ENCODE measurements around the gene TTC9B.

Gene TTC9B

GRCh38 chr19:40241125-40241808 is 23.1 kb upstream of the TTC9B start:
- H3K79me2 ChIP-seq (ENCODE audit: control insufficient read depth, insufficient read depth, low read length, poor library complexity), result no peaks in the 10 kb centered on the region
- no peak overlapping the region for H3K18ac ChIP-seq (ENCODE audit: low read length)
- no peak overlapping the region for H3K4me2 ChIP-seq (ENCODE audit: low read length)
- no peak overlapping the region for H3K14ac ChIP-seq (ENCODE audit: low read length)
- H3K9ac ChIP-seq (ENCODE audit: low read length), result no peak overlapping the region
- no peak for DNase-seq
- peaks cover 52 to 53% of the 10 kb centered on the region in 2 experiments for H3K36me3 ChIP-seq (ENCODE audit: control insufficient read depth in 1 of 2, insufficient read depth in 2 of 2, low read length in 2 of 2)
- no peak overlapping the region for H2BK5ac ChIP-seq (ENCODE audit: low read depth, low read length, poor library complexity)
- H2AFZ ChIP-seq (ENCODE audit: insufficient read depth, low read length, poor library complexity), result no peak overlapping the region
- no peaks in the 10 kb centered on the region for H3K79me1 ChIP-seq (ENCODE audit: low read length)
- H3K4me3 ChIP-seq (ENCODE audit: low read depth, low read length), result no peak overlapping the region
- H3K4me1 ChIP-seq (ENCODE audit: control insufficient read depth in 1 of 2, insufficient read depth in 2 of 2, low read length in 2 of 2), result no peaks in the 10 kb centered on the region
- H3K9me3 ChIP-seq (ENCODE audit: insufficient read depth, low read depth, low read length), result no peaks in the 10 kb centered on the region
- no peak overlapping the region for H4K12ac ChIP-seq (ENCODE audit: low read depth, low read length)
- no peak overlapping the region for H3K23ac ChIP-seq (ENCODE audit: low read length)
- H2BK12ac ChIP-seq (ENCODE audit: low read length), result no peak overlapping the region
- no peak overlapping the region for H2BK120ac ChIP-seq (ENCODE audit: insufficient read depth, low read length, poor library complexity)
- H3K27me3 ChIP-seq (ENCODE audit: insufficient read depth, low read length), result no peaks in the 10 kb centered on the region
- no peak overlapping the region for H4K91ac ChIP-seq (ENCODE audit: low read depth, low read length)
- no peak overlapping the region for H4K8ac ChIP-seq (ENCODE audit: low read depth, low read length)
- WGBS (ENCODE audit: extremely low coverage, insufficient coverage, insufficient read length), result no CpG with 5 or more reads among the region's 12 CpGs
- no peak overlapping the region for H3K4ac ChIP-seq (ENCODE audit: low read depth, low read length)
- no peak overlapping the region for H3K27ac ChIP-seq (ENCODE audit: low read depth, low read length)
- H2AK5ac ChIP-seq (ENCODE audit: low read length), result no peak overlapping the region

GRCh38 chr19:40240332-40240731 is 22.1 kb upstream of the TTC9B start:
- no peak overlapping the region for H3K27ac ChIP-seq (ENCODE audit: low read depth, low read length)
- no peak overlapping the region for H3K4me2 ChIP-seq (ENCODE audit: low read length)
- no peak overlapping the region for H4K12ac ChIP-seq (ENCODE audit: low read depth, low read length)
- H2AK5ac ChIP-seq (ENCODE audit: low read length), result no peak overlapping the region
- H3K4ac ChIP-seq (ENCODE audit: low read depth, low read length), result no peak overlapping the region
- H2BK5ac ChIP-seq (ENCODE audit: low read depth, low read length, poor library complexity), result no peak overlapping the region
- no peaks in the 10 kb centered on the region for H3K9me3 ChIP-seq (ENCODE audit: insufficient read depth, low read depth, low read length)
- H3K79me2 ChIP-seq (ENCODE audit: control insufficient read depth, insufficient read depth, low read length, poor library complexity), result no peaks in the 10 kb centered on the region
- H3K9ac ChIP-seq (ENCODE audit: low read length), result no peak overlapping the region
- H3K18ac ChIP-seq (ENCODE audit: low read length), result no peak overlapping the region
- no peak overlapping the region for H2BK120ac ChIP-seq (ENCODE audit: insufficient read depth, low read length, poor library complexity)
- H3K36me3 ChIP-seq (ENCODE audit: control insufficient read depth in 1 of 2, insufficient read depth in 2 of 2, low read length in 2 of 2), result peaks cover 59 to 62% of the 10 kb centered on the region in 2 experiments
- DNase-seq, result no peak
- H3K4me1 ChIP-seq (ENCODE audit: control insufficient read depth in 1 of 2, insufficient read depth in 2 of 2, low read length in 2 of 2), result no peaks in the 10 kb centered on the region
- H3K14ac ChIP-seq (ENCODE audit: low read length), result no peak overlapping the region
- no peak overlapping the region for H3K23ac ChIP-seq (ENCODE audit: low read length)
- peak overlapping the region; percentile 4 for H3K4me3 ChIP-seq (ENCODE audit: low read depth, low read length)
- H3K79me1 ChIP-seq (ENCODE audit: low read length), result no peaks in the 10 kb centered on the region
- no CpG with 5 or more reads among the region's 6 CpGs for WGBS (ENCODE audit: extremely low coverage, insufficient coverage, insufficient read length)
- no peaks in the 10 kb centered on the region for H3K27me3 ChIP-seq (ENCODE audit: insufficient read depth, low read length)
- no peak overlapping the region for H4K8ac ChIP-seq (ENCODE audit: low read depth, low read length)
- H2BK12ac ChIP-seq (ENCODE audit: low read length), result no peak overlapping the region
- H4K91ac ChIP-seq (ENCODE audit: low read depth, low read length), result no peak overlapping the region
- H2AFZ ChIP-seq (ENCODE audit: insufficient read depth, low read length, poor library complexity), result no peak overlapping the region

GRCh38 chr19:40239415-40240226 is 21.4 kb upstream of the TTC9B start:
- Histone ChIP-seq H2BK5ac (ENCODE audit: low read depth, low read length, poor library complexity) (no peak overlapping the region), H3K27me3 (ENCODE audit: insufficient read depth, low read length) (no peaks in the 10 kb centered on the region), H3K14ac (ENCODE audit: low read length) (no peak overlapping the region), H4K91ac (ENCODE audit: low read depth, low read length) (no peak overlapping the region), H3K79me1 (ENCODE audit: low read length) (no peaks in the 10 kb centered on the region), H3K4me2 (ENCODE audit: low read length) (no peak overlapping the region), H2AFZ (ENCODE audit: insufficient read depth, low read length, poor library complexity) (no peak overlapping the region), H3K9me3 (ENCODE audit: insufficient read depth, low read depth, low read length) (peaks cover 2% of the 10 kb centered on the region), H3K27ac (ENCODE audit: low read depth, low read length) (no peak overlapping the region), H3K36me3 (ENCODE audit: control insufficient read depth in 1 of 2, insufficient read depth in 2 of 2, low read length in 2 of 2) (peaks cover 66 to 69% of the 10 kb centered on the region in 2 experiments), H3K9ac (ENCODE audit: low read length) (no peak overlapping the region), H3K4me1 (ENCODE audit: control insufficient read depth in 1 of 2, insufficient read depth in 2 of 2, low read length in 2 of 2) (no peaks in the 10 kb centered on the region), H4K12ac (ENCODE audit: low read depth, low read length) (no peak overlapping the region), H4K8ac (ENCODE audit: low read depth, low read length) (no peak overlapping the region), H3K18ac (ENCODE audit: low read length) (no peak overlapping the region), H3K23ac (ENCODE audit: low read length) (no peak overlapping the region), H2BK12ac (ENCODE audit: low read length) (no peak overlapping the region), H2BK120ac (ENCODE audit: insufficient read depth, low read length, poor library complexity) (no peak overlapping the region), H3K4me3 (ENCODE audit: low read depth, low read length) (no peak overlapping the region), H3K4ac (ENCODE audit: low read depth, low read length) (no peak overlapping the region), H2AK5ac (ENCODE audit: low read length) (no peak overlapping the region), H3K79me2 (ENCODE audit: control insufficient read depth, insufficient read depth, low read length, poor library complexity) (no peaks in the 10 kb centered on the region)
- no CpG with 5 or more reads among the region's 12 CpGs for WGBS (ENCODE audit: extremely low coverage, insufficient coverage, insufficient read length)
- DNase-seq, result no peak

- H3K18ac ChIP-seq (ENCODE audit: low read length), result no peak overlapping the region
- no peak overlapping the region for H4K8ac ChIP-seq (ENCODE audit: low read depth, low read length)
- H3K36me3 ChIP-seq (ENCODE audit: control insufficient read depth in 1 of 2, insufficient read depth in 2 of 2, low read length in 2 of 2), result peaks cover 74 to 76% of the 10 kb centered on the region in 2 experiments
- no peak overlapping the region for H2AFZ ChIP-seq (ENCODE audit: insufficient read depth, low read length, poor library complexity)
- H2BK5ac ChIP-seq (ENCODE audit: low read depth, low read length, poor library complexity), result no peak overlapping the region
- no peak overlapping the region for H3K23ac ChIP-seq (ENCODE audit: low read length)
- DNase-seq, result no peak
- no peaks in the 10 kb centered on the region for H3K4me1 ChIP-seq (ENCODE audit: control insufficient read depth in 1 of 2, insufficient read depth in 2 of 2, low read length in 2 of 2)
- no CpG with 5 or more reads among the region's 9 CpGs for WGBS (ENCODE audit: extremely low coverage, insufficient coverage, insufficient read length)
- H3K4me3 ChIP-seq (ENCODE audit: low read depth, low read length), result no peak overlapping the region
- H3K27me3 ChIP-seq (ENCODE audit: insufficient read depth, low read length), result no peaks in the 10 kb centered on the region
- H3K79me1 ChIP-seq (ENCODE audit: low read length), result no peaks in the 10 kb centered on the region
- no peak overlapping the region for H2AK5ac ChIP-seq (ENCODE audit: low read length)
- H3K79me2 ChIP-seq (ENCODE audit: control insufficient read depth, insufficient read depth, low read length, poor library complexity), result no peaks in the 10 kb centered on the region
- H3K27ac ChIP-seq (ENCODE audit: low read depth, low read length), result no peak overlapping the region
- H3K9me3 ChIP-seq (ENCODE audit: insufficient read depth, low read depth, low read length), result peaks cover 2% of the 10 kb centered on the region
- no peak overlapping the region for H2BK12ac ChIP-seq (ENCODE audit: low read length)
- H3K4ac ChIP-seq (ENCODE audit: low read depth, low read length), result no peak overlapping the region
- H4K12ac ChIP-seq (ENCODE audit: low read depth, low read length), result no peak overlapping the region
- no peak overlapping the region for H3K4me2 ChIP-seq (ENCODE audit: low read length)
- no peak overlapping the region for H3K14ac ChIP-seq (ENCODE audit: low read length)
- no peak overlapping the region for H3K9ac ChIP-seq (ENCODE audit: low read length)
- no peak overlapping the region for H2BK120ac ChIP-seq (ENCODE audit: insufficient read depth, low read length, poor library complexity)
- no peak overlapping the region for H4K91ac ChIP-seq (ENCODE audit: low read depth, low read length)
These were observed 20.6 kb upstream of the TTC9B start for GRCh38 chr19:40238775-40239174.
